Stimulated activated CD4-positive, alpha-beta T cell treated with anti-CD3 and anti-CD28 coated beads, Interleukin-1b, Interleukin-23, amount 100 ng/mL, for 48 hours (primary cell): ENCODE data around the gene GNG7.

Experiments used
- DNase-seq: peaks from one replicate; pipeline ENCODE4 v3.0.0-alpha.2; 2020

The GNG7 gene

DNA sequence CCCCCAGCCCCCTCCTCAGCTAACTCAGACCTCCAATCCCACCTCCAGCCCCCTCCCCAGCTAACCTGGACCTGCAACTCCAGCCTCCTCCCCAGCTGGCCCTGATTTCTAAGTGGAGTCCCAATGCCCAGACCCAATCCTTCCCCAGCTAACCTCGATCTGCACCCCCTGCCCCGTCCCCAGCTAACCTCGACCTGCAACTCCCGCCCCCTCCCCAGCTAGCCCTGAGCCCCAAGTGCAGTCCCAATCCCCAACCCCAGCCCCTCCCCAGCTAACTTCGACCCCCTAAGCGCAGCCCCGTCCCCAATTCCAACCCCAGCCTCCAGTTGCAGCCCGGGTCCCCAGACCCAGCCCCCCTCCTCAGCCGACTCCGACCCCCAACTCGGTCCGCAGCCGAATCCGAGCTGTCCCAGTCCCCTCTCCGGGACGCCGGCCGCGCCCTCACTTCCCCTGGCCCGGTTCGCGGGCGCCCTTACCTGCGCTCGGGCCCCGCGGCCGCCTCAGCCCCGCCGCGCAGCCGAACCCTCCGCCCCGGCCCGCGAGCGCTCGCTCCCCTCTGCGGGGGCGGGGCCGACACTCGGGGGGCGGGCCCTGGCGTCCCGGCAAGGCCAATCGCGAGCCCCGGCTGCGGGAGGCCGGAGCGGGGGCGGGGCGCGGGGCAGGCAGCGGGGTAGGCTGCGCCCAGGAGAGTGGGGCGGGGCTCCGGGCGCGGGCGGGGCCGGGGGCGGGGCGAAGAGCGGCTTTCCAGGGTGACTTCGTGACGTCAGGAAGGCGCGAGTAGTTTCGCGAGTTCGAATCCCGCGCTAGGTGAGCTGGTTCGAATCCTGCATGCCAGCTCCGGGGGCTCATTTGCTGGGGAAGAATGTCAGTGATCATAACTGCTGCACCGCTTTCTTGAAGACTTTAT, at the start of gene GNG7:
GNG7 (minus strand) TSS at position 525 of the 907 bp plus-strand sequence. CDS start 182,006 bp downstream, outside the sequence.
- DNase-seq = peak; percentile 94

DNA sequence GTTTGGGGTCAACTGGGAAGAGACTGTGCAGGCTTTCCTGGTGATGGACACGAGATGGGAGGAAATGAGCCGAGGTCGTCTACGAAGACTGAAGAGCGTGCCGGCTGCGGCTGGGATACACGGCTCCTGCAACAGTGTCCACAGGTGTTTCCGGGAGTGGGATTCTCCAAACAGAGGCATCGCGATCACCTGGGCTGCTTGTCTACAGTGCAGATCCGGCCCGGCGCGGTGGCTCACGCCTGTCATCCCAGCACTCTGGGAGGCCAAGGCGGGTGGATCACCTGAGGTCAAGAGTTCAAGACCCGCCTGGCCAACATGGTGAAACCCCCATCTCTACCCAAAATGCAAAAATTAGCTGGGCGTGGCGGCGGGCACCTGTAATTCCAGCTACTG, 48.9 kb upstream of the GNG7 start:
- no peak for DNase-seq

DNA sequence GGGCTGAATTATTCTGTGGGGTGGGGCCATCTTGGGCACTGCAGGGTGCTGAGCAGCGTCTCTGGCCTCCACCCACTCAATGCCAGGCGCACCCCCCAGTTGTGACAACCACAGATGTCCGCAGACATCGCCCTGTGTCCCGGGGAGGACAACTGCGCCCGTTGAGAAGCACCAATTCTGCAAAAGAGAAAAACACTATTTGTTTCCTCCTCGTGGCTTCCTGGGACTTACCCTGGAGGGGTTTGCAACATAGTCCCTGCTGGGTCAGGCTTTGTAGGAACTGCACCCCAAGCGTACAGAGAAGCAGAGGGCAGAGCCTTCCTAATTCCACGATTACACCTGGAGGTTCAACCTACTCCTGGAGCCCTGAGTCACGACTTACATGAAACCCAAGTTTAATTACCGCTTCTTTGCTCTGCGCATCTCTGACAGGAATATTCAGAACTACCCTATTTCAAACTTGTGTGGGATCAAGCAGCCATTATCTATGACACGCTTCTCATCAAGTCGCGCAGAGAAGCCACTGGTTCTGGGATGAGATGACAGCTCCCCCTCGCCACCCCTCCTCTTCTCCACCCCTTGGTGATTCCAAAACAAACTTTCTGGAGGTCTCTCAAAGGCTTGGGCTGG, 48.4 kb upstream of the GNG7 start:
- no peak for DNase-seq

DNA sequence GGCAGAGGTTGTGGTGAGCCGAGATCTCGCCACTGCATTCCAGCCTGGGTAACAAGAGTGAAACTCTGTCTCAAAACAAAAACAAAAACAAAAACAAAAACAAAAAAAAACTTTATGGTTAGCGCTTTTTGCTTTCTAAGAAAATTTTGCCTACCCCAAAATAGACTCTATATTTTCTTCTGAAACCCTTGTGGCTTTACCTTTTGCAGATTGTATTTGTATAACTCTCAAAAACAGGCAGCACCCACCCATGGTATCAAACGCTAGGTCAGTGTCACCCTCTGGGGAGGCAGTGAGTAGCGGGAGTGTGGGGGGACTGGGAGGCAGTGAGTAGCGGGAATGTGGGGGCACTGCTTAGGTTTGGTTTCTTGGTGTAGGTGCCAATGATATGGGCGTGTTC, 44.9 kb upstream of the GNG7 start:
- no peak for DNase-seq

DNA sequence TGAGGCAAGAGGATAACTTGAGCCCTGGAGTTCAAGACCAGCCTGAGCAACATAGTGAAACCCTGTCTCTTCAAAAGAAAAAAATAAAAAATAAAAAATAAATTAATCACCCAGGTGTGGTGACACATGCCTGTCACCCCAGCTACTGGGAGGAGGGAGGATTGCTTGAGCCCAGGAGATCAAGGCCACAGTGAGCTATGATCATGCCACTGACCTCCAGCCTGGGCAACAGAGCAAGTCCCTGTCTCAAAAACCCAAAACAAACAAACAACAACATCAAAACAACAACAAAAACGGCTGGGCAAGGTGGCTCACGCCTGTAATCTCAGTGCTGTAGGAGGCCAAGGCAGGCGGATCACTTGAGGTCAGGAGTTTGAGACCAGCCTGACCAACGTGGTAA, 41.6 kb upstream of the GNG7 start:
- DNase-seq = no peak

DNA sequence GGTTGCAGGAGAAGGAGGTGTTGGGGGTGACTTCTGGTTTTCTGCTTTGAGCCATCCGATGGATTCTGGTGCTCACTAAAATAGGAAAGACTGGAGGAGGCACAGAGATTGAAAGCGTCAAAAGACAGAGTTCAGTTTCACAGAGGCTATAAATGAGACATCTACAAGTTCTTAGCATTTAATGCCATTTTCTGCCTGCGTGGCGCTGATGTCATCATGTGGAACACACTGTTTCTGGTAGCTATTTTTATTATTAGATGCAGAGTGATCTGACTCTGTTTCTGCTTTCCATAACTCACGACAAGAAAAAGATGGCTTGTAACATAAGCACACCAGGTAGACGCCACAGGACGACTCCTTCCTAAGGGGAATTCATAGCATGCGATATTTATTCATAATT, 40.6 kb upstream of the GNG7 start:
- no peak for DNase-seq

DNA sequence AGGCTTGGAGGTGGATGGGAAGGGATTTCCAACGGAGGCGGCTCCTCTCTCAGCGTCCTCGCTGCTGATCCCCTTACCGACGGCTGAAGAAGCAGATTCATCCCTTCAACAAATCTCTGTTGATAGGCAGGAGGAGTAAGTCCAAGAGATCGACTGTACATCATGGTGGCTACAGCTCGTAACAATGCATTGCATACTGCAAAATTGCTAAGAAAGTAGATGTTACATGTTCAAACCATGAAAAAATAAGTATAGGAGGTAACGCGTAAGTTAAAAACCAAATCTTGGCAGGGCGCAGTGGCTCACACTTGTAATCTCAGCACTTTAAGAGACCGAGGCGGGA, 37.8 kb upstream of the GNG7 start:
- no peak for DNase-seq

DNA sequence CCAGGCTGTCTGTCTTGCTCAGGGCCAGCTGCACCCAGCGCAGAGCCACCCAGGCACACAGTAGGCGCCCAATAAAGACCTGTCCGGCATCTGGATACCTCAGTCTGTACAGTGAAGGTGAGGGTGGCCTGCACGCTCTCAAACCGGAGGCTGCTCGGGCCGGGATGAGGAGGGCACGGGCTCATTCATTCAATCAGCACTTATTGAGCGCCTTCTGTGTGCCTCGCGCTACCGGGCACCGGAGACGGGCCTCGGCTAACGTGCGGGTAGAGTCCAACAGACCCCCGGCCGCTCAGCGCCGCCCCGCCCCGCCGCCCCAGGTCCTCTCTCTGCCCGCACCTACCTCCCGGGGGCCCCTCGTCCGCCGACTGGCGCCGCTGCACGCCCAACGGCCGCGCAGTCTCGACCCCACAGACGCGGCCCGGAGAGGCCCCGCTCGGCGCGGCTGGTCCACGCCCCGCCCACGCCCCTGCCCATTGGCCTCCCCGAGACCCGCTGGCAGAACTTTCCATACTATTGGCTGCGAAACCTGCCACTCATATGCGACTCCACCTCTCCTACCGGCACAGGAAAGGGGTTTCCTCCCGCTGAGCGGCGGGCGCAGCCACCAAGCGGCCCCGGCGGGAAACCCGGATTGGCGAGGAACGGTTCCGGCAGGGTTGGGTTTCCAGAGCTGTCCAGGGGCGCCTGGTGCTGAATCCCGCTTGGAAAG, 37.3 kb upstream of the GNG7 start, which contains the start of gene SLC39A3:
SLC39A3 (minus strand) TSS at position 416 of the 712 bp plus-strand sequence. CDS start 2,760 bp downstream, outside the sequence.
- peak; percentile 99 for DNase-seq

DNA sequence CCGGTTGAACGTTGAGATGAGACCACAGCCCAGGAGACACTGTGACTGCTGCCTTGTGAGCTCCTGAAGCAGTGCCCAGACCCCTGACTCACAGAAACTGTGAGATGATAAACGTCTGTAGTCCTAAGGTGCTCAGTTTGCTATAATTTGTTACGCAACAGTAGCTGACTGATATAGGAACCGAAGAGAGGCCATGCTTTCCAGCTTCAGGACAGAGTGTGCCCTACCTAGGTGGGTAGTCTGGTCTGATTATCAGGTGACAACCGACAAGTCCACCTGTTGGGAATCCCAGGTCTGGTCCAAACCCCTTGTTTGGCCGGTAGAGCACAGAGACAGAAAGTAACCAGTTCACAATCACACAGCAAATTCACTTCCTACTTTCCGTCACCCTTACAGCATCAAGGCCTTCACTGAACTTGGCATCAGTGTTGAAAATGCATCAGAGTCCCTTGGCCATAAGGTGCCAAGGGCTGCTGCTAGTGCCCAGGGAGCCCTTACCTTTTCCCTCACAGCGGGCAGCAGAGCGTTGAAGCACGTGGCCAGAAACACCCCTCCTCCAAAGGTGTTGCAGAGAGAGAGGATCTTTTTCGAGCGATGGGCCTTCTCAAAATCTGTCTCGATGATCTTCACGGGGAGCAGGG, 34.2 kb upstream of the GNG7 start:
- no peak for DNase-seq

DNA sequence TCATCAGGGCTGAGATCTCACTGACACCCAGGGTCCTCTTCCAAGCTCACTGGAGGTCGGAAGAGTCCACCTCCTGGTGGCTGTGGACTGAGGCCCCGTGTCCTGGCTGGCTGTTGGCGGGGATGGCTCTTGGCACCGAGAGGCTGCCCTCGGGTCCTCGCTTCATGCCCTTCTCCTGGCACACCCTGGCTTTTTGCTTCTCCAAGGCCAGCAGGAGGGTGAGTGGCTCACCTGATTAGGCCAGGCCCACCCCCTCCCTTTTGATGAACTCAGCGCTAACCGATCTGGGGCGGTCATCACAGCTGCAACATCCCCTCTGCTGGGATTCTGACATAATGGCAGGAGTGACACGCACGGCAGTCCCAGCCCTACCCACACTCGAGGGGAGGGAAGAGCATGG, 32.9 kb upstream of the GNG7 start:
- no peak for DNase-seq

DNA sequence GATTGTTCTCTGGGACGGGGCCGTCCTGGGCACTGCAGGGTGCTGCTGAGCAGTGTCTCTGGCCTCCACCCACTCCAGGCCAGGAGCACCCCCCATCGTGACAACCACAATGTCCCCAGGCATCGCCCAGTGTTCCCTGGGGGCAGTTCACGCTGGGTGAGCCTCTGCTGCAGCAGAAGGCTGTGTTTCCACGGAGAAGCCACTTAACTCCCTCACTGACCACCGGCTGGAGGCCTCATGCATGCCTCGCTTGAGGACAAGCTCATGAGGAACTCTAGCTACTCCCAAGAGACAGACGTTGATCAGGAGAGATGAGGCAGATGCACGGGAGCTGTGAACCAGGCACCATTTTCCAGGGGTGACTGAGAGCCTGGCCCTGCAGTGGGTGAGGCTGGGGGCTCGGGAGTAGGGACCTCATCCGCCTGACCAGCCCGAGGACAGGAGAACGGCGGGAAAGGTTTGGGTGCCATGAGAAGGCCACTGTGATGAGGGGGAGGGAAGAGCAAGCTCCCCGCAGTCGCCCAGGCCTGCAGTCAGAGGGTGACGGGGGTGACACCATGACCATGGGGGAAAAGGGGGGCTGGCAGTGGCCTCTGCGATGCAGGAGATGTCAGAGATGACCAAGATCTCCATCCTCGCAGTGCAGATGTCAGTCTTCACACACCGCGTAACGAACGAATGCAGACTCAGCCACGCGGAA, 32.2 kb upstream of the GNG7 start:
- DNase-seq = no peak

DNA sequence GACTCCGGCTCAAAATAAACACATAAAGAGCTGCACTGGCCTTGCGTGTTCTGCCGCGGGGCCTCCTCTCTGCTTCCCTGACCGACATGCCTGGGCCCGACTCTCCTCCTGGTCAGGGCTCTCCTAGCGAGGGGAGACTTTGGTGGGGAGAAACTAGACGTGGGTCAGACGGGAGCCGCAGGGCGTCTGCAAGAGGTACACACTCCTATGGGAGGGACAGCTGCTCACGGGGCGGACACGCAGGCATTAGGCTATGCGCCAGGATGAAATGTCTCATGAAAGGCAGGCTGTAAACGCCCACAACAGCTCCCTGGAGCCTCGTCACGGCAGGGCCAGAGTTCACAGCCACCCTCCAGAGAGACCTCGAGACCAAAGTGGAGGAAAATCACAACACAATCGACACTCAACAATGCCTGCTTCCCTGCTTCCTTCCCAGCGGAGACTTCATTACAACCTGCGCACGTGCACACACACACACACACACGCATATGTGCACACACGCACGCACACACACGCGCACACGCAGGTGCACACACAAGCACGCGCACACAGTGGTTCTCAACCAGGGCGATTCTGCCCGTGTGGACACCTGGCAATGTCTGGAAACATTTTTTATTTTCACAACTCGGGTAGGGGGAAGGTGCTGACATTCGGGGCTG, 31.6 kb upstream of the GNG7 start:
- no peak for DNase-seq

DNA sequence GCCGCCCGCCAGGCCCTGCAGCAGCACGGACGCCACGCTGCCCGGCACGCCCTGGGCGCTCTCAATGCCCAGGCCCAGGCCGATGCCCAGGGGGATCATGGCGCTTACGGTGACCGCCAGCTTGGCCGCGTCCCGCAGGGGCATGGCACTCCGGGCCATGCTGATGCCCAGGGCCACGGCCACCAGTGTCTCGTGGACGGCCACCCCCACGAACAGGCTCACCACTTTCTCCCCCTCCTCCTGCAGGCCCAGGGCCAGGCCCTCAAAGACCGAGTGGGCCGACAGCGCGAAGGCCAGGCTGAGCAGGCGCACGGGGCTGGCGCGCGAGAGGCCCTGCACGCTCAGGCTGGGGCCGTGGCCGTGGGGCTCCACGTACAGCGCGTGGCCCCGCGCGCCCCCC, 30.4 kb upstream of the GNG7 start:
- DNase-seq = no peak

DNA sequence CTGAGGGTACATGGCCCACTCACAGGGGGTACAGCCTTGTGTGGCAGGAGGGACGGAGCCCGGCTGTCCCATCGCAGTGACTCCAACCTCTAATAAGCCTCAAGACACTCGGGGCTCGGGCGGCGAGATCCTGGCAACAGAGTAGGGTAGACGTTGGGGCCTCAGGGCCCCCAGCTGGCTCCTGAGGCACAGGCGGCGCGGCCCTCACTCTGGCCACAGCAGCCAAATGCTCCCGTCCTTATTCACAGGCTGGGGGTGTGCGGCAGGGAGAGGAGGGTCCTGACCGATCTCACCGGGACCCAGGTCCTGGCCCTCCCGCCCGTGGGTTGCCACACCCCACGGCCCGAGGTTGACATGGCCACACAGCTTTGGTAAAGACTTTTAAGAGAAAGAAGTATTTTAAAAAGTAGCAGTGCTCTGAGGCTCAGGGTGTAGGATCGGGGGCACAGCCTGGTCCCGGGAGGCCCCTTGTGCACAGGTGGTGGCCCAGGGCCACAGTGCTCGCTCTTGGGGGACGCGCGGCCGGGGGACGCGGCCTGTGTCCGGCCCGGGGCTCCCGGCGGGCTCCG, 29.7 kb upstream of the GNG7 start:
- no peak for DNase-seq

DNA sequence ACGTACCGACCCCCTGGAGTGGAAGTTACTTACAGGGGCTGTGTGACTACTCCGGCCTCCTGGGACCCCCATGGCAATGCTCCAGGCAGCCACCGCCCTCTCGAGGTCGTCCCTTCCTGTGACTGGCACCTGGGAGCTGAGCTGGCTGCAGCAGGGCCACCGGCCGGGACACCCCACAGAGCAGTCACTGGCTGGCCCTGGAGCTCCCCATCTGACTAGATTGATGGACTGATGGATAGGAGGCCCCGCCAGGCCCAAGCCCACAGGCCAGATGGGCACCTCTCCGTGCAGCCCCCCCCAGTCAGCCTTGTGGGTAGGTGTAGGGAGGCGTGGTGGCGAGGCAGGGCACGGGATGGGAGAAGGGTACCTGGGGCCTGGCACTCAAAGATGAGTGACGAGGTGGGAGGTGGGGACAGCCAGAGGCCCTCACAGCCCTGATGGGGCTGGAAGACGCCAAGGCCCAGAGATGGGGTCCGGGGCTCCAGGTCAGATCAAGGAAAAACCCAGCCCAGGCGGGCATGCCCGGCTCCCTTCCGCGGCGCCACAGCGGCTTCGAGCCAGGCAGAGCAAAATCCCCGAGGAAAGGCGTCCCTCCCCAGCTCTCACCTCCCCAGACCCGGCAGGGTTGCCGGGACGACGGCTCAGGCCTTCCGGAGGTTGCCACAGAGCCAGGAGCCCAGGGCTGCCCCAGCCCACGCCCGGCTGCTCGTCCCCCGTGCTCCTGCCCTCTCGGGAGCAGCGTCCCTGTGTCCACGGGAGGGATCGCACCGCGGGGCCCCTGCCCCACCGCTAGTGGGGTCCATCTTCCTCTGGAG, 28.9 kb upstream of the GNG7 start:
- no peak for DNase-seq

DNA sequence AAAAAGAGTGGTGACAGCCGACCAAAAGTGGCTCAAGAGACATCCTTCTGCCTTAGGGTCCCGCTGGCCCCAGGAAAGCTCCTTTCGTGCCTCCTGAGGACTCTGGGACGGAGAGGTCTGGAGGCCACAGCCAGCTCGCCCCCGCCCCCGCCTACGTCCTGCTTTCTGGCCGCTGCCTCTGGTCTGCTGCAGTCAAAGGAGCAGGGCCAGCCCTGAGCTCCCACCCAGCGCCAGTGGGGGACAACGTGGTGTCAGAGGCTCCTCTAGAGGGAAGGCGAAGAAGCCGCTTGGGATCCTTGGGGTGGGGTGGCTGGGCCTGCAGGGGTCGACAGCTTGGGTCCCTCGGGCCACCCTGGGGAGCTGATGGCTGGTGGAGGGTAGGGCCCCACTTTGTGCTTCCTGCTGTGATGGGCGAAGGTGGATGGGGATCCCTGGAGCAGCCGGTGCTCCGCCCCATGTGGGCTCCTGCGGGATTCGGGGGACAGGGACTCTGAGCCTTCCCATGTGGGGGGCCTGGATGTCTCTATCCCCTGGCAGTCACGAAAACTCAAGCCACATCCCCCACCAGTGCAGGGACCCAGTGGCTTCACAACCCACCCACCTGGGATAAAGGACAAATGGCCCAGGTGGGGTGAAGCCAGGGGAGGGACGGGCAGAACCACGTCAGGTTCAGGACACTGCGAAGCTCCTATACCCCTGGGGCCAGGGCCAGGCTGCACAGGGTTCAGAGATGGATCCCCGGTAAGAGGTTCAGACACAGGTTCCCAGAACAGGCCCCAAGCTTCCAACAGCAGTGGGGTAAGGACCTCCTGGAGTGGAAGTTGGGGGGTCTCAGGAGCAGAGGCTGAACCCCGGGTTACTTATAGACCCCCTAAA, 27.7 kb upstream of the GNG7 start:
- DNase-seq = no peak

DNA sequence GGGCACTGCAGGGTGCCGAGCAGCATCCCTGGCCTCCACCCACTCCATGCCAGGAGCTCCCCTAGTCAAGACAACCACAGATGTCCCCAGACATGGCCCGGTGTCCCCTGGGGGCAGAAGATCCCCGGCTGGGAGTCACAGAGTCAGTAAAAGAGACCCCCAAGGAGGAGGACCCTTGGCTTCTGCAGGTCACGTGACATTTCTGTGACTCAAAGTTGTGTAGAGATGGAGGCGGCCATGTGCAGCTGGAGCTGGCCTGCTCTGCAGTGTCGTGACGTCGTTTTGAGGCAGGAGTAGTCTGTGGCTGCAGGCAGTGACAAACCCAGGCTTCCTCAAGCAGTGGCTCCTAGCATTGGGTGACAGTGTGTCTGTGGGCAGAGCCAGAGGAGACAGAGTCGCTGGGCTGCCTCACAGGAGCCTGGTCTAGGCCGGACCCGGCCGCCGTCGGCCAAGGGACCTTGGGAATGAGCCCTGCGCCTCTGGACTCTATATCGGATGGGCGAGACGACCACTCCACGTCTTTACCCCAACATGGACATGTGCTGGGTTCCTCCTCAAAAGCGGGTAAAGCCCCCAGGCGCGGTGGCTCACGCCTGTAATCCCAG, 26.4 kb upstream of the GNG7 start:
- DNase-seq = no peak

DNA sequence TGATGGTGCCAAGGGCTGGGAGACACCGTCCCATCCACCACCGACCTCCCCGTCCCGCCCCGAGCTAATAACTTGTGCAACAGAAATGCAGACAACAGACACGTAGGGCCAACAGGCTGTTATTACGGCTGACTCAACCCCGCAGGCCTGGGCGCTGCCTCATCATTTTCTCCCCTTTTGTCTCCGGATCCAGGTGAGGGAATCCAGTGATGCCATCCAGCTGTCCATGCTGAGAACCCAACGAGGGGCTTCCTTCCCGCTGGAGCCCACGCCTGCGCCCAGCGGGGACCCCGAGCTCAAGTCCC, 25.1 kb upstream of the GNG7 start:
- DNase-seq = no peak

DNA sequence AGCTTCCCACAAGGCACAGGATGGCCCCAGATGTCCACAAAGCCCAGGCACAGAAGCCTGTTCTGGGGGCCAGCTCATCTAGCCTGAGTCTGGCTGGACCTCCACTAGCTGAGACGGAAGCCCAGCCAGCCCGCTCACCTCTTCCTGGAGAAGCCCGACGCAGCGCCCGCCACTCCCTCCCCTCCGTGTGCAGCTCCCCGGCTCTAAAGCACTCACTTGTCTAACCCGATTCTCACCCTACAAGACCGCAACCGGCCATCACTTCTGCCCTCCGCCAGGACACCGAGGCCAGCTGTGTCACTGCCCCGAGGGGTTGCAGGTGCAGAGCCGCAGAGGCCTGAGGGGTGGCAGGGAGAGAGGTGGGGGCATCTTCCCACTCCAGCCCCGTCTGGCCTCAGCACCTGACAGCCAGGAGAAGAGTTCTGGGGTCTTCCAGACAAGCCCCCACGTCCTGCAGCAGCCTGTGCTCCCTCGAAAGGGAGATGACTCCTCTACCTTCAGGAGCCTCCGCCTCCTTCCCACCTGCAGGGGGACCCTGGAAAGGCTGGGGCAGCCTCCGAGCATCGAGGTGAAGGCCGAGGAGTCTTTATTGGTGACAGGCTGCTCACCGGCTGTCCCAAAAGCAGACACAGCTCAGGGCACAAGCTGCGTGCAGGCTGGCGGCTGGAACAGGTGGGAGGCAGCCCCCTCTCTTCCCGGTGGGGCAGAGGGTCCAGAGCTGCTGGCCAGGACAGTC, 24.6 kb upstream of the GNG7 start:
- DNase-seq = no peak
